Measurements from ENCODE around the gene CDK5R1. TPM values are rescaled to one million over a fixed set of nuclear protein-coding genes. Genes with fewer than 3 reads are reported as not detected.
A peak's percentile ranks its signal among the peaks of the same experiment; 100 is the strongest.

CDK5R1 gene
- total RNA-seq, 2 experiments from 2014 or later = 10.2 to 10.5 TPM

GRCh38 chr17:32498391-32498790 lies 11.6 kb downstream of the CDK5R1 start:
- H3K9me3 Mint-ChIP-seq = no peaks in the 10 kb centered on the region
- H3K4me3 Mint-ChIP-seq = no peak overlapping the region
- no peaks in the 10 kb centered on the region for H3K27me3 Mint-ChIP-seq
- ChIA-PET CTCF (interaction anchor here (1.3 to 1.4 kb wide), 2 partner anchors 11 to 55 kb away, joined by 5 to 8 read pairs; partner anchors contain the start of gene PSMD11), POLR2A (interaction anchor here (2.4 kb wide), 1 partner anchor 11 kb away, joined by 7 read pairs; the partner anchor contains the start of gene CDK5R1)
- ATAC-seq (no peak), DNase-seq (no peak)
- TF ChIP-seq CTCF (IDR thresholded peaks at IDR 0.05) = no peak
- intact Hi-C loops (cut with micrococcal nuclease) = no loop called here
- H3K27ac Mint-ChIP-seq = no peak overlapping the region
- H3K36me3 Mint-ChIP-seq (ENCODE audit: low read depth) = no peaks in the 10 kb centered on the region
- H3K4me1 Mint-ChIP-seq (ENCODE audit: low read depth) = peaks cover 35% of the 10 kb centered on the region

- DNase-seq = no peak
- CTCF ChIA-PET = interaction anchor here (1.0 to 2.5 kb wide), 2 partner anchors 14 to 19 kb away, joined by 3 to 7 read pairs; no protein-coding TSS in a partner anchor
- ATAC-seq = no peak
- Mint-ChIP-seq H3K9me3 (no peaks in the 10 kb centered on the region), H3K27ac (peak overlapping the region; percentile 91), H3K27me3 (no peaks in the 10 kb centered on the region), H3K4me1 (ENCODE audit: low read depth) (peaks cover 54% of the 10 kb centered on the region), H3K4me3 (no peak overlapping the region), H3K36me3 (ENCODE audit: low read depth) (no peaks in the 10 kb centered on the region)
- no peak for TF ChIP-seq CTCF (IDR thresholded peaks at IDR 0.05)
- intact Hi-C loops (cut with micrococcal nuclease) = no loop called here
- POLR2A ChIA-PET = interaction anchor here (1.9 kb wide), 1 partner anchor 13 kb away, joined by 8 read pairs; no protein-coding TSS in a partner anchor
Measured at GRCh38 chr17:32502013-32502412, 15.2 kb downstream of the CDK5R1 start.

- no peak for TF ChIP-seq CTCF (IDR thresholded peaks at IDR 0.05)
- POLR2A ChIA-PET = interaction anchor here (0.7 to 2.6 kb wide), 5 partner anchors 10 to 15 kb away, joined by 3 to 14 read pairs (median 9); no protein-coding TSS in a partner anchor
- intact Hi-C loops (cut with micrococcal nuclease) = no loop called here
Measured at GRCh38 chr17:32502710-32503109, 15.9 kb downstream of the CDK5R1 start.

GRCh38 chr17:32503251-32504165 lies 16.7 kb downstream of the CDK5R1 start:
- ChIA-PET POLR2A (interaction anchor here (0.7 to 2.6 kb wide), 9 partner anchors 8 to 20 kb away, joined by 3 to 14 read pairs (median 8); no protein-coding TSS in a partner anchor), CTCF (interaction anchor here (1.5 to 2.0 kb wide), 4 partner anchors 8 to 105 kb away, joined by 4 to 10 read pairs (median 4); no protein-coding TSS in a partner anchor)
- DNase-seq (peak; percentile 74), ATAC-seq (peak; percentile 93)
- intact Hi-C loops (cut with micrococcal nuclease) = no loop called here
- no peaks in the 10 kb centered on the region for H3K9me3 Mint-ChIP-seq
- H3K4me3 Mint-ChIP-seq = peak overlapping the region; percentile 44
- H3K27me3 Mint-ChIP-seq = no peaks in the 10 kb centered on the region
- H3K36me3 Mint-ChIP-seq (ENCODE audit: low read depth) = no peaks in the 10 kb centered on the region
- H3K4me1 Mint-ChIP-seq (ENCODE audit: low read depth) = peaks cover 60% of the 10 kb centered on the region
- H3K27ac Mint-ChIP-seq = peak overlapping the region; percentile 91
- no peak for TF ChIP-seq CTCF (IDR thresholded peaks at IDR 0.05)

More at GRCh38 chr17:32502710-32503109, 15.9 kb downstream of the CDK5R1 start:
- Mint-ChIP-seq H3K9me3 (no peaks in the 10 kb centered on the region), H3K27ac (peak overlapping the region; percentile 91), H3K36me3 (ENCODE audit: low read depth) (no peaks in the 10 kb centered on the region), H3K4me3 (no peak overlapping the region), H3K27me3 (no peaks in the 10 kb centered on the region), H3K4me1 (ENCODE audit: low read depth) (peaks cover 60% of the 10 kb centered on the region)
- DNase-seq (no peak), ATAC-seq (no peak)
- CTCF ChIA-PET = interaction anchor here (1.5 kb wide), 1 partner anchor 105 kb away, joined by 4 read pairs; no protein-coding TSS in a partner anchor

All from activated CD8-positive, alpha-beta T cell treated with anti-CD3 and anti-CD28 coated beads for 36 hours (primary cell).